Astrocyte of the cerebellum (primary cell): ENCODE results near the gene SMYD3.

Experiments
- DNase-seq: peaks from one replicate; pipeline ENCODE4 v3.0.0-alpha.2; 2011; ENCODE audit warnings: low read depth
- H3K4me3 ChIP-seq: 2 replicates; pipeline ENCODE4 v1.5.1; 2011; ENCODE audit warnings: mild to moderate bottlenecking, low read depth, low read length, moderate library complexity
- CTCF ChIP-seq: IDR thresholded peaks from 2 replicates; pipeline ENCODE4 v1.5.1; 2012; ENCODE audit warnings: low read length, low read depth, moderate library complexity, mild to moderate bottlenecking; ENCODE audit errors: missing control alignments
- in situ Hi-C: cut with HindIII; loops from 2 replicates; pipeline ENCODE4 v1.10.0; 2017; ENCODE audit warnings: low sequenced_read_pairs

SMYD3 gene

GRCh38 chr1:246220495-246221065 lies 286.5 kb downstream of the SMYD3 start:
- no peak overlapping the region for H3K4me3 ChIP-seq
- no peak for DNase-seq
- TF ChIP-seq CTCF: no peak
- in situ Hi-C loops: no loop called here

- in situ Hi-C loops: no loop called here
- DNase-seq: no peak
- TF ChIP-seq CTCF: no peak
- no peak overlapping the region for H3K4me3 ChIP-seq
These were observed 287.5 kb downstream of the SMYD3 start for GRCh38 chr1:246219508-246220030.

GRCh38 chr1:246218686-246219085 lies 288.4 kb downstream of the SMYD3 start:
- DNase-seq: no peak
- in situ Hi-C loops: no loop called here
- no peak for TF ChIP-seq CTCF
- no peak overlapping the region for H3K4me3 ChIP-seq

GRCh38 chr1:246216906-246217305 lies 290.2 kb downstream of the SMYD3 start:
- H3K4me3 ChIP-seq: no peak overlapping the region
- no peak for TF ChIP-seq CTCF
- no peak for DNase-seq
- in situ Hi-C loops: no loop called here

- in situ Hi-C loops: no loop called here
- TF ChIP-seq CTCF: no peak
- H3K4me3 ChIP-seq: no peak overlapping the region
- DNase-seq: no peak
These were observed 291.6 kb downstream of the SMYD3 start for GRCh38 chr1:246215510-246215903.

GRCh38 chr1:246214708-246215509 lies 292.2 kb downstream of the SMYD3 start:
- in situ Hi-C loops: no loop called here
- no peak overlapping the region for H3K4me3 ChIP-seq
- no peak for TF ChIP-seq CTCF
- DNase-seq: peak; percentile 84
